ENCODE results near the gene SMAD5. TPM values are rescaled to one million over a fixed set of nuclear protein-coding genes. Genes with fewer than 3 reads are reported as not detected.

SMAD5 gene
- total and polyA plus RNA-seq, 2 donors from 2014 or later, result 9.9 to 67.7 TPM

DNA sequence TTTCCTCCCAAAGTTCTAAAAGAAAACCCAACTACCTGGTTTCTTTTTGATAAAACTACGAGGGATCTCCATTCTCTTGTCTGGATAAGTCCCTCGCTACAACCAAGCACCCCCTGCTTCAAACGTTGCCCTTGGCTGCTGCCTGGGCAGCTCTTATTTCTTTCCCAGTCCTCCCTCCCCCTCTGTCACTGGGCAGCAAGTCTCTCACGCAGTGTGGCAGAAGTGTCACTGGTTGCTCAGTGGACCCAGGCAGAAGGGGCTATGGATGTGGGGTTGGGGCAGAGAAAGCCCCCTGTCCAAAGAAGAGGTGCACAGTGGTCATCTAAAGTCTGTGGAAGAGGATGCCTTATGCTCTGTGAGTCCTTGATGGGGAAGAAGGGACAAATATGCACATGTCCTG lies 67.5 kb downstream of the SMAD5 start:
- Histone ChIP-seq H3K27ac (ENCODE audit: low read depth in 2 of 2, low read length in 2 of 2) (no peak overlapping the region), H3K9me3 (ENCODE audit: control insufficient read depth in 2 of 3, insufficient read depth in 1 of 3, low read length in 3 of 3) (no peaks in the 10 kb centered on the region), H3K27me3 (ENCODE audit: control insufficient read depth, insufficient read depth, low read length) (no peaks in the 10 kb centered on the region), H3K4me3 (ENCODE audit: low read length in 3 of 3) (no peak overlapping the region), H3K9ac (ENCODE audit: low read length in 3 of 3) (no peak overlapping the region), H3K4me1 (ENCODE audit: control insufficient read depth in 2 of 3, insufficient read depth in 2 of 3, low read depth in 1 of 3, low read length in 3 of 3) (peaks cover 0 to 9% (median 8%) of the 10 kb centered on the region in 3 donors), H3K36me3 (ENCODE audit: control insufficient read depth in 2 of 3, insufficient read depth in 3 of 3, low read length in 3 of 3) (no peaks in the 10 kb centered on the region)
- DNase-seq, result no peak
- TF ChIP-seq, protein P1, sequence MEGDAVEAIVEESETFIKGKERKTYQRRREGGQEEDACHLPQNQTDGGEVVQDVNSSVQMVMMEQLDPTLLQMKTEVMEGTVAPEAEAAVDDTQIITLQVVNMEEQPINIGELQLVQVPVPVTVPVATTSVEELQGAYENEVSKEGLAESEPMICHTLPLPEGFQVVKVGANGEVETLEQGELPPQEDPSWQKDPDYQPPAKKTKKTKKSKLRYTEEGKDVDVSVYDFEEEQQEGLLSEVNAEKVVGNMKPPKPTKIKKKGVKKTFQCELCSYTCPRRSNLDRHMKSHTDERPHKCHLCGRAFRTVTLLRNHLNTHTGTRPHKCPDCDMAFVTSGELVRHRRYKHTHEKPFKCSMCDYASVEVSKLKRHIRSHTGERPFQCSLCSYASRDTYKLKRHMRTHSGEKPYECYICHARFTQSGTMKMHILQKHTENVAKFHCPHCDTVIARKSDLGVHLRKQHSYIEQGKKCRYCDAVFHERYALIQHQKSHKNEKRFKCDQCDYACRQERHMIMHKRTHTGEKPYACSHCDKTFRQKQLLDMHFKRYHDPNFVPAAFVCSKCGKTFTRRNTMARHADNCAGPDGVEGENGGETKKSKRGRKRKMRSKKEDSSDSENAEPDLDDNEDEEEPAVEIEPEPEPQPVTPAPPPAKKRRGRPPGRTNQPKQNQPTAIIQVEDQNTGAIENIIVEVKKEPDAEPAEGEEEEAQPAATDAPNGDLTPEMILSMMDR (IDR thresholded peaks at IDR 0.05; ENCODE audit: borderline replicate concordance, extremely low read depth, insufficient read depth), result no peak
- no peak for FAIRE-seq
- intact Hi-C loops (cut with DNase I), result no loop called here

DNA sequence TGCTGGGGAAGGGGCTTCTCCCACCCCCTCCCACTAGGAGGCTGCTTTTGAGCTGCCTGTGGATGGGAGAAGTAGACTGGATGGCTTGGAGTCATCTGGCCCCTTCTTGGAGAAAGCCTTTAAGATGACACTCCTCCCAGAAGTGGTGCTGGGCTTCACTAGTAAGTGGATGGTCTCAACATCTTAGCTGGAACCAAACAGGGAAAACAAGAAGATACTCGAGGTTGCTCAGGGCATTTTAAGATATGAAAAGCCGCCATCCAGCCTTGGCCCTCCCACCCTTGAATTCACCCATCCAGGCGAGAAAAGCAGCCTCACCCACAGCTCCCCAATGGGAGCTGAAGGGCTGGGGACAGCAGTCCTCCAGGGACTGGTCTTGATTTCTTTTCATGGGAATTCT lies 68.1 kb downstream of the SMAD5 start:
- no peak overlapping the region for H3K27ac ChIP-seq (ENCODE audit: low read depth in 2 of 2, low read length in 2 of 2)
- FAIRE-seq (no peak), DNase-seq (no peak)
- intact Hi-C loops (cut with DNase I), result no loop called here
- no peak overlapping the region for H3K4me3 ChIP-seq (ENCODE audit: low read length in 3 of 3)
- TF ChIP-seq, protein P1 (IDR thresholded peaks at IDR 0.05; ENCODE audit: borderline replicate concordance, extremely low read depth, insufficient read depth), result no peak
- H3K27me3 ChIP-seq (ENCODE audit: control insufficient read depth, insufficient read depth, low read length), result no peaks in the 10 kb centered on the region
- no peaks in the 10 kb centered on the region for H3K9me3 ChIP-seq (ENCODE audit: control insufficient read depth in 2 of 3, insufficient read depth in 1 of 3, low read length in 3 of 3)
- H3K9ac ChIP-seq (ENCODE audit: low read length in 3 of 3), result no peak overlapping the region
- no peaks in the 10 kb centered on the region for H3K36me3 ChIP-seq (ENCODE audit: control insufficient read depth in 2 of 3, insufficient read depth in 3 of 3, low read length in 3 of 3)
- peaks cover 0 to 9% (median 8%) of the 10 kb centered on the region in 3 donors for H3K4me1 ChIP-seq (ENCODE audit: control insufficient read depth in 2 of 3, insufficient read depth in 2 of 3, low read depth in 1 of 3, low read length in 3 of 3)

DNA sequence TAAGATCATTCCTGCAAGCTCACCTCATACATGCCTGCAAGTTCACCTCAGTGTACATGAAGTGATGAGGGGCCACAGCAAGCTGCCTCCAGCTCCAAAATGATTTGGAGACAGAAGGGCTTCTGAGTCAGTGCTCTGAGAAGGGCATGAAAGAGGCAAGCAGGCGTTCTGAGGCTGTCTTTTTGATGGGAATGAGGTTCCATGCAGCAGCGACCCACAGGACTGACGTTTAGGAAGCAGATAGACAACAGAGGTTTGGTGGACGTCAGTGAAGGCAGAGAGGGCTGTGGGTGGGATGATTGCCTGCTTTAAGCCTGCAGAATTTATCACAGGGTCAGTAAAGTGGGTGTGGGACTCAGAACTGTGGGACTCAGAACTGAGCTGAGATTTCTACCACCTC lies 69.2 kb downstream of the SMAD5 start:
- Histone ChIP-seq H3K9ac (ENCODE audit: low read length in 3 of 3) (no peak overlapping the region), H3K4me3 (ENCODE audit: low read length in 3 of 3) (no peak overlapping the region), H3K27me3 (ENCODE audit: control insufficient read depth, insufficient read depth, low read length) (no peaks in the 10 kb centered on the region), H3K9me3 (ENCODE audit: control insufficient read depth in 2 of 3, insufficient read depth in 1 of 3, low read length in 3 of 3) (no peaks in the 10 kb centered on the region), H3K27ac (ENCODE audit: low read depth in 2 of 2, low read length in 2 of 2) (no peak overlapping the region), H3K4me1 (ENCODE audit: control insufficient read depth in 2 of 3, insufficient read depth in 2 of 3, low read depth in 1 of 3, low read length in 3 of 3) (peaks cover 0 to 8% (median 5%) of the 10 kb centered on the region in 3 donors), H3K36me3 (ENCODE audit: control insufficient read depth in 2 of 3, insufficient read depth in 3 of 3, low read length in 3 of 3) (no peaks in the 10 kb centered on the region)
- DNase-seq (no peak), FAIRE-seq (no peak)
- intact Hi-C loops (cut with DNase I), result no loop called here
- TF ChIP-seq, protein P1 (IDR thresholded peaks at IDR 0.05; ENCODE audit: borderline replicate concordance, extremely low read depth, insufficient read depth), result no peak
